Measurements from ENCODE around the gene MCTP1. TPM values are rescaled to one million over a fixed set of nuclear protein-coding genes. Genes with fewer than 3 reads are reported as not detected.
A peak's percentile ranks its signal among the peaks of the same experiment; 100 is the strongest.
"Not testable (repeated sequence)": the region's sequence is repeated elsewhere in the genome, so short reads cannot be mapped to it uniquely, and the experiment has no call there.

The MCTP1 gene
- total RNA-seq, 1 donor from 2014 or later = 63.1 TPM

GRCh38 chr5:95018946-95019345 lies 265.9 kb downstream of the MCTP1 start:
- DNase-seq (ENCODE audit: low spot score) (no peak), ATAC-seq (no peak)
- intact Hi-C loops (cut with DNase I) = no loop called here

GRCh38 chr5:95018511-95018910 lies 266.4 kb downstream of the MCTP1 start:
- ATAC-seq = no peak
- DNase-seq (ENCODE audit: low spot score) = no peak
- intact Hi-C loops (cut with DNase I) = no loop called here

GRCh38 chr5:95009812-95010211 lies 275.1 kb downstream of the MCTP1 start:
- no peak for ATAC-seq
- no peak for DNase-seq (ENCODE audit: low spot score)
- intact Hi-C loops (cut with DNase I) = no loop called here

DNA sequence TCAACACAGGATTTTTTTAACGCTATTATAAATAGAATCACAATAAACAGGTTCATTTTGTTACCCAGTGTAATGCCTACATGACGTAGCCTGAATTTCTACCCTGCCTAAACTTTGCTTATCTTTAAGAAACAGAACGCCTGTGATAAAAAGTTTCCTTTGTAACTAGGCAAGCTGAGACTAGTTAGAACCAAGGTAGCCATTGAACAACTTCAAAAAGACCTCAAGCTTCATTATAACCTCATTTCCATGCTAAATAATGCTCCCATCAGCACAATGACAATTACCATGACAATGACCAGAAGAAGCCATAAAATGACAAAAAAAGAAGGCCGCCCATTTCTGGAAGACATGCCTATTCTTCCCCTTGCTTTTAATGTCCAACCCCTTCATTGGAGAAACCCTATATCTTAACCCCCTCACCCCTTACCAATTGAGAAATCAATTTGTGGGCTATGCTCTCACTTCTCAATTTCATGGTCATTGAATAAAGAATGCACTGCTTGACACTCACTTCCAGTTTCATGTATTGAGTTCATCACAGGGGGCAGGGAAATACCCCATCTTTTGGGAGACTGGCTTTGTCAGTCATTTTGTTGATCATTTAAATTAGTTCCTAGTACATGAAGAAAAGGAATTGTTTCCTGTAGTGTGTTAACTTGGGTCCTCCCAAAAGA lies 276.8 kb downstream of the MCTP1 start:
- ATAC-seq (no peak), DNase-seq (ENCODE audit: low spot score) (no peak)
- intact Hi-C loops (cut with DNase I) = no loop called here

DNA sequence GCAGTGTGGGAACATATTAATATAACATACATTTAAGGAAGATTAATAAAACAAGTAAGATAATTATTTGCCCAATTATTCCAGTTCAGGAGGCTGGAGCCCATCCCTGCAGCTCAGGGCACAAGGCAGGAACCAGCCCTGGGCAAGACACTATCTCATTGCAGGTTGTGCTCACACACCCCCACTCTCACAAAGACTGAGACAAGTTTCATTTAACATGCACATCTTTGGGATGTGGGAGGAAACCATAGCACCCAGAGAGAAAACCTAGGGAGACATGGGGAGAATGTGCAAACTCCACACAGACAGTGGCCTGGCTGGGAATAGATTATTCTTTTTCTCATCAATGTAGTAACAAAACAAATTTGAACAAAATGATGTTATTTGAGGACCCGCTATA lies 279.1 kb downstream of the MCTP1 start:
- DNase-seq (ENCODE audit: low spot score) = no peak
- ATAC-seq = no peak
- intact Hi-C loops (cut with DNase I) = no loop called here

DNA sequence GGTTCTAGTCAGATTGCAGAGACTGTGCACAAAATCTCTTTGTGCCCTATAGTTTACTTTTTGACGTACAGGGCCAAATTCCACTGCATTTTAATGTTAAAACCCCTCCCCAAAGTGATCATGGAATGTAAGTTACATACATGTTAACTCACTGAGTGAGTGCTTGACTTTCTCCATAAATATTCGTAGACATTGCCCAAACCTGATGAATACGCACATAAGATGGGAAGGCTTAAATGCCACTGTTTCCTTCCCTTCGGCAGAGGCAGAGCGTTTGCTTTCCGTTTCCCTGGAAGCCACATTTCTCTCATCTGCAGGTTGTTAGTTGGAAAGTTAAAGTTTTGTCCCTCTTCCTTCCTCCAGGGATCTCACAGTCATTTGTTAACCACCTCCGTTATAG lies 286.2 kb downstream of the MCTP1 start:
- intact Hi-C loops (cut with DNase I) = no loop called here
- ATAC-seq = no peak
- no peak for DNase-seq (ENCODE audit: low spot score)

DNA sequence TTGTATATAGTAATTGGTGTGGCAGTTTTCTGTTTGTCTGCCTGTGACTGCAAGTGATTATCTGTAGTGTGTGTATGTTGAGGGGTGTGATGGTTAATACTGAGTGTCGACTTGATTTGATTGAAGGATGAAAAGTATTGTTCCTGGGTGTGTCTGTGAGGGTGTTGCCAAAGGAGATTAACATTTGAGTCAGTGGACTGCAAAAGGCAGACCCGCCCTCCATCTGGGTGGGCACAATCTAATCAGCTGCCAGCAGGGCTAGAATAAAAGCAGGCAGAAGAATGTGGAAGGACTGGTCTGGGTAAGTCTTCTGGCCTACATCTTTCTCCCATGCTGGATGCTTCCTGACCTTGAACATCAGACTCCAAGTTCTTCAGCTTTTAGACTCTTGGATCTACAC lies 290.4 kb downstream of the MCTP1 start:
- DNase-seq (ENCODE audit: low spot score); intact Hi-C loops (cut with DNase I); ATAC-seq: not testable (repeated sequence)

GRCh38 chr5:94993491-94993890 lies 291.4 kb downstream of the MCTP1 start:
- intact Hi-C loops (cut with DNase I) = no loop called here
- ATAC-seq (no peak), DNase-seq (ENCODE audit: low spot score) (no peak)

- DNase-seq (ENCODE audit: low spot score) (no peak), ATAC-seq (no peak)
- intact Hi-C loops (cut with DNase I) = no loop called here
These were observed 292.6 kb downstream of the MCTP1 start for GRCh38 chr5:94992325-94992724.

GRCh38 chr5:94983861-94984535 lies 300.9 kb downstream of the MCTP1 start:
- ATAC-seq (no peak), DNase-seq (ENCODE audit: low spot score) (no peak)
- intact Hi-C loops (cut with DNase I) = no loop called here

DNA sequence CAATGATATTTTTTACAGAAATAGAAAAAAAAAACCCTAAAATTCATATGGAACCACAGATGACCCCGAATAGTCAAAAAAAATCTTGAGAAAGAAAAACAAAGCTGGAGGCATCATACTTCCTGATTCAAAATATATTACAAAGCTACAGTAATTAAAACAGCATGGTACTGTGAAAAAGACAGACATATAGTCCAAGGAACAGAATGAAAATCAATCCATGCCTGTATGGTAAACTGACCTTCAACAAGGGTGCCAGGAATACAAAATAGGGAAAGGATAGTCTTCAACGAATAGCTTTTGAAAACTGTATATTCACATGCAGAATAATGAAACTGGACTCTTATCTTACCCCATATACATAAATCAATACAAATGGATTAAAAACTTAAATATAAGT lies 307.5 kb downstream of the MCTP1 start:
- no peak for DNase-seq (ENCODE audit: low spot score)
- intact Hi-C loops (cut with DNase I) = no loop called here
- no peak for ATAC-seq

GRCh38 chr5:94976853-94977252 lies 308.0 kb downstream of the MCTP1 start:
- DNase-seq (ENCODE audit: low spot score) (no peak), ATAC-seq (no peak)
- intact Hi-C loops (cut with DNase I) = no loop called here

DNA sequence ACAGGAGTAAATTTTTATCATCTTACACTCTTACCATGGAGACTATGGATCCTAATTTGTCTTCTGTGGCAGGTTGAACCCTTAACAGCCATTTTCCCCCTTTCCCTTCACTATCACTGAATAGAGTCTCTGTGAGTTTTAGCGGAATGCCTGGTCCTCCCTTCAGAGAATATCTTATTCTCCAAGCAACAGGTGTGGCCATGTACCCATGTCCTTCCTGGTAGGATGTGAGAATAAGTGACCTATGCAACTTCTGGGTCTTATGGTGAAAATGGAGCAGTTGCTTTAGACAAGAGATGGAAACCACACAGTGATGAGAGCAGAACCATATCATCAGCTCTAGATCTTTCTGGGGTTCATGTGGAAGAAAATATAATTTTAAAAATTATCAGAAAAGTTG lies 312.6 kb downstream of the MCTP1 start:
- no peak for ATAC-seq
- intact Hi-C loops (cut with DNase I) = no loop called here
- no peak for DNase-seq (ENCODE audit: low spot score)

DNA sequence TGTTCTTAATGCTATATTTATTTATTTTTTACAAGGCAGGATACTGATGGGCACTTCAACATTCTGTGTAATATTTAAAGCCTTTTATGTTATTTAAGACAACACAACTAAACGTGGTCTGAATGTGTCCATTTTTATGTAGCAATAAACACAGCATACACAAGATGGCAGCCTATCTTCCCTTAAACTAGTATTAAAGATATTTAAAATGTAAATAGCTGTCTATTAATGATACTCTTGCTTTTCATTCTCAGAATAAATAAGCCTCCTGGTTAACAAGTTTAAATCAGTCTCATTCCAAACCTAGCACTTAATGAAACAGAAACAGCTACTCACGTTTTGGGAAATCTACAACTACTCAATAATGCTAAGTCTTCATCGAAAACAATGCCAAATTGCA lies 315.7 kb downstream of the MCTP1 start:
- DNase-seq (ENCODE audit: low spot score) (no peak), ATAC-seq (peak; percentile 46)
- intact Hi-C loops (cut with DNase I) = no loop called here

GRCh38 chr5:94968507-94969095 lies 316.3 kb downstream of the MCTP1 start:
- ATAC-seq (peak; percentile 77), DNase-seq (ENCODE audit: low spot score) (no peak)
- intact Hi-C loops (cut with DNase I) = no loop called here

DNA sequence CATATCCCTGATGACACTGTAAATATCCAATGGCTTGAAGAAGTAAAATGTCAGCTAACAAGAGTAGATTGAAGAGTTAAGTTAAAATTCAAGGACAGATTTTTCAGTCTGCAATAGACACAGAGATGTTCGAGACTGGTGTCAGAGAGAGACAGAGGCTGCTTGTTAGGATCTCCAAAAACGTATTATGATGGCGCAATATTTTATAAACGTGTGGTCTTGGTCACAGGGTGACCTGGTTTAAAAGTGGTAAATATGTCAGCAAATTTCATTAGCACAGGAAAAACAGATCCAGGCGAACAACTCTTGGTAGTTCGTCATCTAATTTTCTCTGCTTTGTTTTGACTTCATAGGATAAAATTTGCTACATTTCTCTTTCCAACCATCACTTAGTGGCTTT lies 317.4 kb downstream of the MCTP1 start:
- no peak for ATAC-seq
- intact Hi-C loops (cut with DNase I) = no loop called here
- DNase-seq (ENCODE audit: low spot score) = no peak

DNA sequence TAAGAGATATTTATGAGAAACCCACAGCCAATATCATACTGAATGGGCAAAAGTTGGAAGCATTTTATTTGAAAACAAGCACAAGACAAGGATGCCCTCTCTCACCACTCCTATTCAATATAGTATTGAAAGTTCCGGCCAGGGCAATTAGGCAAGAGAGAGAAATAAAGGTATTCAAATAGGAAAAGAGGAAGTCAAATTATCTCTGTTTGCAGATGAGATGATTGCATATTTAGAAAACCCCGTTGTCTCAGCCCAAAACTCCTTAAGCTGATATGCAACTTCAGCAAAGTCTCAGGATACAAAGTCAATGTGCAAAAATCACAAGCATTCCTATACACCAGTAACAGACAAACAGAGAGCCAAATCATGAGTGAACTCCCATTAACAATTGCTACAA lies 325.6 kb downstream of the MCTP1 start:
- intact Hi-C loops (cut with DNase I); DNase-seq (ENCODE audit: low spot score); ATAC-seq: not testable (repeated sequence)

GRCh38 chr5:94945656-94946055 lies 339.2 kb downstream of the MCTP1 start:
- ATAC-seq (no peak), DNase-seq (ENCODE audit: low spot score) (no peak)
- intact Hi-C loops (cut with DNase I) = no loop called here

DNA sequence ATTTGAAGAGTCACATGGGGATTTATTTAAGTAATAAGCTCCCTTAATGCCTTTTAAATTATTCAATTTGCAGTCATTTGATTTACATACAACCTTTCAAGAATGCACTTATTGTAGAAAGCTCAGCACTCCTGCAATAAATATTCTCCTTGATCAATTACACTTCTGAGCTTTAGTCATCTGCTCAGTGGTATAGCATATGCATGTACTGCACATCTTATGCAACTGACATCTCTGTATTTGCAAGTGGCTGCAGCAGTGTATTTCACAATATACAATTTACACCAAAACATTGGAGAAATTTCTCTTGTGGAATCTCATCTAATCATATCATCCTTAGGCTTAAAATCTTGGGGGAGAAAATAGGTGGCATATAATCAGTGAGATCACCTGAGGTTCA lies 340.7 kb downstream of the MCTP1 start:
- no peak for ATAC-seq
- no peak for DNase-seq (ENCODE audit: low spot score)
- intact Hi-C loops (cut with DNase I) = no loop called here

- DNase-seq (ENCODE audit: low spot score) (no peak), ATAC-seq (no peak)
- intact Hi-C loops (cut with DNase I) = no loop called here
These were observed 343.7 kb downstream of the MCTP1 start for GRCh38 chr5:94941122-94941755.

Measured in sciatic nerve (tissue), 2 donors.